OCI-M2 (cell line): ENCODE measurements around the gene CCDC187.
"Not testable (repeated sequence)": the region's sequence is repeated elsewhere in the genome, so short reads cannot be mapped to it uniquely, and the experiment has no call there.

Experiments
- DNase-seq: peaks from one replicate; lab custom pipeline; 2025; ENCODE audit not compliant: unreplicated experiment; lab: John Stamatoyannopoulos, UW

Gene CCDC187

GRCh38 chr9:136303825-136304416 is at the start of gene CCDC187:
Gene CCDC187, minus strand, starts transcription at chr9:136304094. Its CDS starts 264 bp downstream, at chr9:136303830.
- DNase-seq, result no peak

GRCh38 chr9:136353088-136353487 is 49.2 kb upstream of the CCDC187 start:
- DNase-seq, result no peak

- no peak for DNase-seq
Measured at GRCh38 chr9:136352682-136353081, 48.8 kb upstream of the CCDC187 start.

- DNase-seq, result not testable (repeated sequence)
Measured at GRCh38 chr9:136351868-136352267, 48.0 kb upstream of the CCDC187 start.

- no peak for DNase-seq
Measured at GRCh38 chr9:136351252-136351800, 47.4 kb upstream of the CCDC187 start.

- DNase-seq, result no peak
Measured at GRCh38 chr9:136349546-136349945, 45.7 kb upstream of the CCDC187 start.

- DNase-seq, result no peak
Measured at GRCh38 chr9:136348691-136349090, 44.8 kb upstream of the CCDC187 start.

- no peak for DNase-seq
Measured at GRCh38 chr9:136347472-136348256, 43.8 kb upstream of the CCDC187 start.

- no peak for DNase-seq
Measured at GRCh38 chr9:136346927-136347465, 43.1 kb upstream of the CCDC187 start.

GRCh38 chr9:136346157-136346481 is 42.2 kb upstream of the CCDC187 start:
- no peak for DNase-seq

GRCh38 chr9:136345281-136346156 is 41.6 kb upstream of the CCDC187 start:
- DNase-seq, result no peak

- DNase-seq, result no peak
Measured at GRCh38 chr9:136344544-136345280, 40.8 kb upstream of the CCDC187 start.

- DNase-seq, result no peak
Measured at GRCh38 chr9:136343884-136344269, 40.0 kb upstream of the CCDC187 start.

- no peak for DNase-seq
Measured at GRCh38 chr9:136343121-136343883, 39.4 kb upstream of the CCDC187 start.

GRCh38 chr9:136342181-136343120 is 38.6 kb upstream of the CCDC187 start:
- DNase-seq, result no peak

- DNase-seq, result no peak
Measured at GRCh38 chr9:136341769-136342168, 37.9 kb upstream of the CCDC187 start.

GRCh38 chr9:136341042-136341655 is 37.3 kb upstream of the CCDC187 start:
- no peak for DNase-seq

GRCh38 chr9:136340356-136341041 is 36.6 kb upstream of the CCDC187 start:
- DNase-seq, result no peak
